Activated naive CD8-positive, alpha-beta T cell treated with anti-CD3 and anti-CD28 coated beads for 36 hours (primary cell): ENCODE results near the gene PTPRD. TPM values are rescaled to one million over a fixed set of nuclear protein-coding genes. Genes with fewer than 3 reads are reported as not detected.

Experiments
- DNase-seq: peaks from one replicate; pipeline ENCODE4 v3.0.0; 2021
- H3K27ac Mint-ChIP-seq: one replicate; pipeline ENCODE4 v1.8.0; 2022; ENCODE audit warnings: mild to moderate bottlenecking, moderate library complexity, mixed read lengths
- H3K27me3 Mint-ChIP-seq: one replicate; pipeline ENCODE4 v1.8.0; 2022; ENCODE audit warnings: mild to moderate bottlenecking, mixed read lengths
- H3K36me3 Mint-ChIP-seq: one replicate; pipeline ENCODE4 v1.8.0; 2021; ENCODE audit warnings: mild to moderate bottlenecking, mixed read lengths
- H3K4me1 Mint-ChIP-seq: one replicate; pipeline ENCODE4 v1.8.0; 2021; ENCODE audit warnings: mixed read lengths
- H3K4me3 Mint-ChIP-seq: one replicate; pipeline ENCODE4 v1.8.0; 2022; ENCODE audit warnings: mild to moderate bottlenecking, moderate library complexity, mixed read lengths
- H3K9me3 Mint-ChIP-seq: one replicate; pipeline ENCODE4 v1.8.0; 2022; ENCODE audit warnings: mixed read lengths
- total RNA-seq, 2 experiments: library from RNA; stranded (reverse); gene quantifications; one replicate each; pipeline ENCODE4 v1.2.3, GENCODE V29; 2021

Gene PTPRD
- total RNA-seq, 2 experiments from 2014 or later, result 0.16 to 0.18 TPM

GRCh38 chr9:8632493-8632892 is 1980.3 kb downstream of the PTPRD start:
- Mint-ChIP-seq H3K36me3 (no peaks in the 10 kb centered on the region), H3K4me3 (no peak overlapping the region), H3K4me1 (no peaks in the 10 kb centered on the region), H3K9me3 (no peaks in the 10 kb centered on the region), H3K27me3 (no peaks in the 10 kb centered on the region), H3K27ac (no peak overlapping the region)
- no peak for DNase-seq

GRCh38 chr9:8628791-8629190 is 1984.0 kb downstream of the PTPRD start:
- no peak for DNase-seq
- no peak overlapping the region for H3K4me3 Mint-ChIP-seq
- H3K27ac Mint-ChIP-seq, result no peak overlapping the region
- H3K27me3 Mint-ChIP-seq, result no peaks in the 10 kb centered on the region
- H3K36me3 Mint-ChIP-seq, result no peaks in the 10 kb centered on the region
- H3K9me3 Mint-ChIP-seq, result no peaks in the 10 kb centered on the region
- no peaks in the 10 kb centered on the region for H3K4me1 Mint-ChIP-seq

- Mint-ChIP-seq H3K4me3 (no peak overlapping the region), H3K27me3 (no peaks in the 10 kb centered on the region), H3K36me3 (no peaks in the 10 kb centered on the region), H3K9me3 (no peaks in the 10 kb centered on the region), H3K27ac (no peak overlapping the region), H3K4me1 (no peaks in the 10 kb centered on the region)
- no peak for DNase-seq
These were observed 1984.7 kb downstream of the PTPRD start for GRCh38 chr9:8627976-8628679.

GRCh38 chr9:8622871-8623270 is 1989.9 kb downstream of the PTPRD start:
- Mint-ChIP-seq H3K36me3 (no peaks in the 10 kb centered on the region), H3K27ac (no peak overlapping the region), H3K27me3 (peaks cover 9% of the 10 kb centered on the region), H3K4me3 (no peak overlapping the region), H3K4me1 (no peaks in the 10 kb centered on the region), H3K9me3 (no peaks in the 10 kb centered on the region)
- DNase-seq, result no peak

- Mint-ChIP-seq H3K27me3 (peaks cover 9% of the 10 kb centered on the region), H3K36me3 (no peaks in the 10 kb centered on the region), H3K27ac (no peak overlapping the region), H3K4me1 (no peaks in the 10 kb centered on the region), H3K9me3 (no peaks in the 10 kb centered on the region), H3K4me3 (no peak overlapping the region)
- DNase-seq, result no peak
These were observed 1990.5 kb downstream of the PTPRD start for GRCh38 chr9:8622222-8622802.

- no peaks in the 10 kb centered on the region for H3K4me1 Mint-ChIP-seq
- no peaks in the 10 kb centered on the region for H3K36me3 Mint-ChIP-seq
These were observed 1991.4 kb downstream of the PTPRD start for GRCh38 chr9:8621416-8621815.

GRCh38 chr9:8616414-8616813 is 1996.4 kb downstream of the PTPRD start:
- H3K9me3 Mint-ChIP-seq, result no peaks in the 10 kb centered on the region
- H3K4me3 Mint-ChIP-seq, result no peak overlapping the region
- H3K4me1 Mint-ChIP-seq, result no peaks in the 10 kb centered on the region
- no peak for DNase-seq
- peaks cover 9% of the 10 kb centered on the region for H3K27me3 Mint-ChIP-seq
- H3K27ac Mint-ChIP-seq, result no peak overlapping the region
- H3K36me3 Mint-ChIP-seq, result no peaks in the 10 kb centered on the region

More at GRCh38 chr9:8621416-8621815, 1991.4 kb downstream of the PTPRD start:
- Mint-ChIP-seq H3K9me3 (no peaks in the 10 kb centered on the region), H3K4me3 (no peak overlapping the region), H3K27ac (no peak overlapping the region), H3K27me3 (peaks cover 9% of the 10 kb centered on the region)
- no peak for DNase-seq

GRCh38 chr9:8614926-8615440 is 1997.8 kb downstream of the PTPRD start:
- no peaks in the 10 kb centered on the region for H3K9me3 Mint-ChIP-seq
- DNase-seq, result no peak
- no peaks in the 10 kb centered on the region for H3K4me1 Mint-ChIP-seq
- no peak overlapping the region for H3K27ac Mint-ChIP-seq
- H3K4me3 Mint-ChIP-seq, result no peak overlapping the region
- peaks cover 9% of the 10 kb centered on the region for H3K27me3 Mint-ChIP-seq
- no peaks in the 10 kb centered on the region for H3K36me3 Mint-ChIP-seq

- Mint-ChIP-seq H3K36me3 (no peaks in the 10 kb centered on the region), H3K4me1 (no peaks in the 10 kb centered on the region), H3K27me3 (no peaks in the 10 kb centered on the region), H3K9me3 (no peaks in the 10 kb centered on the region), H3K4me3 (no peak overlapping the region), H3K27ac (no peak overlapping the region)
- no peak for DNase-seq
These were observed 1999.4 kb downstream of the PTPRD start for GRCh38 chr9:8613346-8613825.

GRCh38 chr9:8611153-8611552 is 2001.6 kb downstream of the PTPRD start:
- no peaks in the 10 kb centered on the region for H3K36me3 Mint-ChIP-seq
- no peaks in the 10 kb centered on the region for H3K4me1 Mint-ChIP-seq
- no peaks in the 10 kb centered on the region for H3K27me3 Mint-ChIP-seq
- DNase-seq, result no peak
- no peaks in the 10 kb centered on the region for H3K9me3 Mint-ChIP-seq
- no peak overlapping the region for H3K27ac Mint-ChIP-seq
- H3K4me3 Mint-ChIP-seq, result no peak overlapping the region

GRCh38 chr9:8610256-8610655 is 2002.5 kb downstream of the PTPRD start:
- Mint-ChIP-seq H3K9me3 (no peaks in the 10 kb centered on the region), H3K27me3 (no peaks in the 10 kb centered on the region), H3K4me3 (no peak overlapping the region), H3K4me1 (no peaks in the 10 kb centered on the region), H3K36me3 (no peaks in the 10 kb centered on the region), H3K27ac (no peak overlapping the region)
- DNase-seq, result no peak

GRCh38 chr9:8605096-8605495 is 2007.7 kb downstream of the PTPRD start:
- Mint-ChIP-seq H3K9me3 (no peaks in the 10 kb centered on the region), H3K4me3 (no peak overlapping the region), H3K27me3 (no peaks in the 10 kb centered on the region), H3K27ac (no peak overlapping the region), H3K36me3 (no peaks in the 10 kb centered on the region), H3K4me1 (no peaks in the 10 kb centered on the region)
- no peak for DNase-seq

- no peak for DNase-seq
- H3K4me1 Mint-ChIP-seq, result no peaks in the 10 kb centered on the region
- H3K9me3 Mint-ChIP-seq, result no peaks in the 10 kb centered on the region
- H3K27ac Mint-ChIP-seq, result no peak overlapping the region
- no peak overlapping the region for H3K4me3 Mint-ChIP-seq
- no peaks in the 10 kb centered on the region for H3K27me3 Mint-ChIP-seq
- no peaks in the 10 kb centered on the region for H3K36me3 Mint-ChIP-seq
These were observed 2008.6 kb downstream of the PTPRD start for GRCh38 chr9:8604201-8604600.

- H3K4me1 Mint-ChIP-seq, result no peaks in the 10 kb centered on the region
- H3K27ac Mint-ChIP-seq, result no peak overlapping the region
- no peaks in the 10 kb centered on the region for H3K27me3 Mint-ChIP-seq
- no peak overlapping the region for H3K4me3 Mint-ChIP-seq
- DNase-seq, result no peak
- no peaks in the 10 kb centered on the region for H3K36me3 Mint-ChIP-seq
- H3K9me3 Mint-ChIP-seq, result no peaks in the 10 kb centered on the region
These were observed 2011.7 kb downstream of the PTPRD start for GRCh38 chr9:8600914-8601680.

- Mint-ChIP-seq H3K4me3 (no peak overlapping the region), H3K27me3 (no peaks in the 10 kb centered on the region), H3K9me3 (no peaks in the 10 kb centered on the region), H3K36me3 (no peaks in the 10 kb centered on the region), H3K4me1 (no peaks in the 10 kb centered on the region), H3K27ac (no peak overlapping the region)
- DNase-seq, result no peak
These were observed 2012.9 kb downstream of the PTPRD start for GRCh38 chr9:8599937-8600336.
